Prostate gland (tissue), 2 donors: ENCODE results near the gene BBS9. TPM values are rescaled to one million over a fixed set of nuclear protein-coding genes. Genes with fewer than 3 reads are reported as not detected.

Experiments
- DNase-seq: peaks from one replicate; pipeline ENCODE4 v3.0.0-alpha.2; 2019; ENCODE audit warnings: low spot score
- H3K27ac ChIP-seq, 2 donors: fragments of 200-600 bp; sonication (generic); 2 replicates each; pipeline ENCODE4 v1.5.1; 2017 to 2019
- H3K27me3 ChIP-seq: fragments of 200-600 bp; sonication (generic); replicated peaks from 2 replicates; pipeline ENCODE4 v1.5.1; 2019; ENCODE audit not compliant: insufficient read depth
- H3K36me3 ChIP-seq, 2 donors: fragments of 200-600 bp; sonication (generic); 1 replicate in 1 of 2; 2 replicates in 1 of 2; pipeline versions ENCODE4 v1.5.1 to v1.8.1; 2017 to 2019
- H3K4me1 ChIP-seq: fragments of 200-600 bp; sonication (generic); replicated peaks from 2 replicates; pipeline ENCODE4 v1.5.1; 2019
- H3K4me3 ChIP-seq, 2 donors: fragments of 200-600 bp; sonication (generic); 2 replicates each; pipeline ENCODE4 v1.5.1; 2017 to 2019
- H3K9me3 ChIP-seq: fragments of 200-600 bp; sonication (generic); 2 replicates; pipeline ENCODE4 v1.5.1; 2017
- CTCF ChIP-seq, 4 experiments: fragments of 200-600 bp in 2 of 4; fragments of 450-650 bp in 2 of 4; sonication (generic) in 2 of 4; IDR thresholded peaks; 1 replicate in 3 of 4; 2 replicates in 1 of 4; pipeline ENCODE4 v1.5.1; 2016 to 2019; ENCODE audit warnings: antibody characterized with exemption in 4 of 4, mild to moderate bottlenecking in 2 of 4, moderate library complexity in 2 of 4
- POLR2A ChIP-seq: fragments of 450-650 bp; IDR thresholded peaks from one replicate; pipeline ENCODE4 v1.6.1; 2016; ENCODE audit warnings: antibody characterized with exemption, mild to moderate bottlenecking
- POLR2AphosphoS5 ChIP-seq: sonication (generic); formaldehyde crosslinking; IDR thresholded peaks from one replicate; pipeline ENCODE4 v1.6.1; 2017; ENCODE audit warnings: antibody characterized with exemption
- WGBS: methylation state at CpG from one replicate; pipeline ENCODE4 v1.1.5; 2018; 5-methylcytosine and 5-hydroxymethylcytosine counted together
- intact Hi-C: fragments of 100-400 bp; cut with DNase I; formaldehyde crosslinking; loops from one replicate; pipeline ENCODE4 v1.14.2; 2022
- total RNA-seq, 2 donors: library from RNA; depleted of rRNA; stranded (reverse); fragments of >200 nt; gene quantifications; one replicate each; pipeline ENCODE4 v1.1.0, GENCODE V29; 2016

Gene BBS9
- total RNA-seq, 2 donors from 2014 or later, result 19.6 to 36.8 TPM

GRCh38 chr7:33354201-33354600 is 224.8 kb downstream of the BBS9 start:
- Histone ChIP-seq H3K27me3 (no peaks in the 10 kb centered on the region), H3K36me3 (no peaks in the 10 kb centered on the region), H3K27ac (no peak overlapping the region), H3K9me3 (no peaks in the 10 kb centered on the region), H3K4me1 (no peaks in the 10 kb centered on the region), H3K4me3 (no peak overlapping the region)
- 68% methylated on average over 5 of the region's 5 CpGs for WGBS
- intact Hi-C loops, result no loop called here
- no peak for TF ChIP-seq CTCF (IDR thresholded peaks at IDR 0.05)
- no peak for TF ChIP-seq POLR2AphosphoS5
- TF ChIP-seq POLR2A, result no peak
- no peak for DNase-seq

DNA sequence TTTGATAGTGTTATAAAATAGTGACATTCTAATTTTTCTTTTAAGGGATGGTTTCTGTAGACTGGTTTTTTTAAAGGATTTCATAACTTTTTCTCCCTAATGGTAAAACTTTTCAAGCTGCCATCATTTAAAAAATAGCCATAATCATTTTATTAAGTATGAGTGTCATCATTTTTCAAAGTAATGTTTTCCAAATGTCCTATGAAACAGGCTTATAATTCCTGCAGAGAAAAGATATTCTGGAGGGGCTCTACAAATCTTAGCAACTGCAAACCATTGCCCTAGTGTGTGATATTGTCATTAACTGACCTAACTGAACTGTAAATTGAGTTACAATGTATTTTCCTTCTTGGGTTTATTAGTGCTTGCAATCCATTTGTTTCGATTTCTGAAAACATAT is 226.0 kb downstream of the BBS9 start:
- 95% methylated on average over 1 of the region's 1 CpG for WGBS
- no peak for DNase-seq
- TF ChIP-seq POLR2AphosphoS5 (no peak), CTCF (IDR thresholded peaks at IDR 0.05) (no peak), POLR2A (no peak)

DNA sequence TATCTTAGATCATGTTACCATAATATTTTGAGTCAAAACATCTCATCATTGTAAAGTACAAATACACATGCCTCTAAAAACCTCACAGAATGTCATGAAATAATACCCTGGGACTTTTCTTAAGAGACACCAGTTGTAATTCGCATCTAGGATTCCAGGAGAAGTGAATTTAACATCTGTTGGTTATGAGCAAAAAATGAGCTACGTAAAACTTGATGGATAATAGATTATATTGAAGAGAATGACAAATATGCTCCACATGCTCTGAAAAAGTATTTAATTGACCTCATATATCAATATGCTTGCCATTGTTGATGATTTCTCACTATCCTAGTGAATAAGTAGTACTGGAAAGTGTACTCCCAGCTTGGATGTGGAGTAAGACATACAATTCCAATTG is 227.0 kb downstream of the BBS9 start:
- H3K4me3 ChIP-seq, result no peak overlapping the region
- no peaks in the 10 kb centered on the region for H3K27me3 ChIP-seq
- no peak for TF ChIP-seq POLR2AphosphoS5
- no peak for TF ChIP-seq POLR2A
- no peak for TF ChIP-seq CTCF (IDR thresholded peaks at IDR 0.05)
- no peak overlapping the region for H3K27ac ChIP-seq
- H3K9me3 ChIP-seq, result no peaks in the 10 kb centered on the region
- H3K4me1 ChIP-seq, result no peaks in the 10 kb centered on the region
- intact Hi-C loops, result no loop called here
- H3K36me3 ChIP-seq, result no peaks in the 10 kb centered on the region
- WGBS, result 100% methylated on average over 2 of the region's 2 CpGs
- DNase-seq, result no peak

More for the DNA sequence above, 226.0 kb downstream of the BBS9 start:
- no peaks in the 10 kb centered on the region for H3K36me3 ChIP-seq
- H3K9me3 ChIP-seq, result no peaks in the 10 kb centered on the region
- no peak overlapping the region for H3K27ac ChIP-seq
- H3K27me3 ChIP-seq, result no peaks in the 10 kb centered on the region
- intact Hi-C loops, result no loop called here
- H3K4me3 ChIP-seq, result no peak overlapping the region
- H3K4me1 ChIP-seq, result no peaks in the 10 kb centered on the region

DNA sequence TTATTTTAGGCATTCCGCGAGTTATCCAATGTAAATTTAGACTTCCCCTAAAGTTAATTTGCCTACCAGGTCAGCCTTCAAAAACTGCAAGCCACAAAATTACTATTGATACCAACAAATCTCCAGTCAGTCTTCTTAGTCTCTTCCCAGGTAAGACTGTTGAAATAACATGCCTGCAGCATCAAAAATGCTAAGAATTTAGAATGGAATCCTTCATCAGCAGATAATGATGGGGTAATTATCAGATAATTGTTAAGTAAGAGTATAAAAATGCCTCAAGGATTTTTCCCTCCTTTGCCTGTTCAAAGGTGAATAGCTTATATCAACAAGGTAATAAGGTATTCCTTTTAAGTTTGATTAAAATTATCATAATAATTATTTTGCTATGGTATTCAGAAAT is 228.5 kb downstream of the BBS9 start:
- Histone ChIP-seq H3K4me1 (no peaks in the 10 kb centered on the region), H3K36me3 (no peaks in the 10 kb centered on the region), H3K27ac (no peak overlapping the region), H3K27me3 (no peaks in the 10 kb centered on the region), H3K4me3 (no peak overlapping the region), H3K9me3 (no peaks in the 10 kb centered on the region)
- no peak for TF ChIP-seq POLR2AphosphoS5
- TF ChIP-seq CTCF (IDR thresholded peaks at IDR 0.05), result no peak
- intact Hi-C loops, result no loop called here
- DNase-seq, result no peak
- 95% methylated on average over 2 of the region's 2 CpGs for WGBS

DNA sequence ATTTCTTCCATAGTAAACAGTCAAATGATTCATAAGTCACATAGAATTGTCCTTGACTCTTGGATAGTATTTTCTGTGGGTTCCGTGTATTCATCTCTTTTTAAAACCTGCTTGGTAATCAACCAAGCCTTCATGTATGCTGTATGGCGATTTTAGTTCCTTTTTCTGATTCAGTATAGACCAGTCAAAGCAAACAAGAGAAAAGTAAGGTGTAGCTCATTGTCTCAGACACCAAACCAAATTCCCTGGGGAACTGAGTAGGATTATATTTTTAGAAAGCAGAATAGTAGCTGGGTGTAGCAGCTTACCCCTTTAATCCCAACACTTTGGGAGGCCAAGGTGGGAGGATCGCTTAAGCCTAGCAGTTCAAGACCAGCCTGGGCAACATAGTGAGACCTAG is 240.5 kb downstream of the BBS9 start:
- WGBS, result 97% methylated on average over 3 of the region's 3 CpGs
- H3K36me3 ChIP-seq, result no peaks in the 10 kb centered on the region
- intact Hi-C loops, result no loop called here
- no peak for TF ChIP-seq POLR2A
- TF ChIP-seq POLR2AphosphoS5, result no peak
- TF ChIP-seq CTCF (IDR thresholded peaks at IDR 0.05), result no peak
- no peak overlapping the region for H3K4me3 ChIP-seq
- no peak for DNase-seq
- no peaks in the 10 kb centered on the region for H3K27me3 ChIP-seq
- no peaks in the 10 kb centered on the region for H3K9me3 ChIP-seq
- H3K4me1 ChIP-seq, result no peaks in the 10 kb centered on the region
- H3K27ac ChIP-seq, result no peak overlapping the region
